Loucy (cell line): ENCODE data around the gene MCC.

Source experiments
- CTCF ChIP-seq: fragments of 200-600 bp; sonication (generic); conservative IDR thresholded peaks from 2 replicates; pipeline ENCODE4 v1.5.1; 2014; ENCODE audit warnings: mild to moderate bottlenecking, antibody characterized with exemption, low read length
- EZH2phosphoT487 ChIP-seq: fragments of 200-600 bp; IDR thresholded peaks from 2 replicates; pipeline ENCODE4 v1.6.1; 2018; ENCODE audit warnings: antibody characterized with exemption, mild to moderate bottlenecking, moderate library complexity, borderline replicate concordance

GRCh38 chr5:113271745-113272454 is 216.4 kb downstream of the MCC start:
- TF ChIP-seq CTCF (no peak), EZH2phosphoT487 (no peak)
